Naive thymus-derived CD8-positive, alpha-beta T cell (primary cell): ENCODE measurements around the gene CNST. TPM values are rescaled to one million over a fixed set of nuclear protein-coding genes. Genes with fewer than 3 reads are reported as not detected.
"Not testable (repeated sequence)": the region's sequence is repeated elsewhere in the genome, so short reads cannot be mapped to it uniquely, and the experiment has no call there.

Experiments
- ATAC-seq, 2 donors: fragments of 150-1000 bp; cut with Tn5 transposase in 1 of 2; sonication (Bioruptor Pico), chemical (Tn5 transposase) in 1 of 2; 1 replicate in 1 of 2; 2 replicates in 1 of 2; pipeline ENCODE4 v1.10.0; 2021; ENCODE audit warnings: mild to moderate bottlenecking in 2 of 2, moderate library complexity in 2 of 2
- POLR2A ChIA-PET: fragments of 350-600 bp; sonication (Branson Sonifier 250); formaldehyde crosslinking; loops from one replicate; lab custom pipeline; 2021; ENCODE audit warnings: antibody characterized with exemption; lab: Charles Lee
- DNase-seq, 10 donors: peaks; one replicate each; pipeline versions ENCODE4 v3.0.0 to v3.0.0-alpha.2; 2020 to 2022
- H3K27ac Mint-ChIP-seq, 10 donors: one replicate each; pipeline ENCODE4 v1.8.0; 2020 to 2022; ENCODE audit warnings: mild to moderate bottlenecking in 10 of 10, mixed read lengths in 10 of 10, moderate library complexity in 4 of 10, inconsistent platforms in 1 of 10
- H3K27me3 Mint-ChIP-seq, 5 donors: one replicate each; pipeline ENCODE4 v1.8.0; 2021 to 2022; ENCODE audit warnings: mixed read lengths in 5 of 5
- H3K36me3 Mint-ChIP-seq, 3 donors: one replicate each; pipeline ENCODE4 v1.8.0; 2020 to 2022; ENCODE audit warnings: mixed read lengths in 3 of 3, mild to moderate bottlenecking in 2 of 3, inconsistent platforms in 1 of 3
- H3K4me1 Mint-ChIP-seq, 4 donors: one replicate each; pipeline ENCODE4 v1.8.0; 2021 to 2022; ENCODE audit warnings: mixed read lengths in 4 of 4
- H3K4me3 Mint-ChIP-seq, 10 donors: one replicate each; pipeline ENCODE4 v1.8.0; 2020 to 2022; ENCODE audit warnings: mild to moderate bottlenecking in 10 of 10, mixed read lengths in 10 of 10, moderate library complexity in 6 of 10, inconsistent platforms in 1 of 10
- H3K9me3 Mint-ChIP-seq, 9 donors: one replicate each; pipeline ENCODE4 v1.8.0; 2020 to 2022; ENCODE audit warnings: mixed read lengths in 9 of 9, mild to moderate bottlenecking in 3 of 9, inconsistent platforms in 1 of 9, moderate library complexity in 1 of 9
- polyA plus RNA-seq, 3 donors: library from polyadenylated mRNA; unstranded; fragments of 300-500 nt; fragmentation: Illumina TruSeq; gene quantifications; one replicate each; pipeline ENCODE4 v1.2.3, GENCODE V29; 2021
- total RNA-seq, 8 experiments: library from RNA in 2 of 8; stranded (reverse) in 2 of 8; gene quantifications; one replicate each; pipeline ENCODE4 v1.2.3 and lab custom pipeline; 2021 to 2026

The CNST gene
- total and polyA plus RNA-seq, 5 experiments from 2014 or later = 32.0 to 88.6 (median 48.3) TPM

DNA sequence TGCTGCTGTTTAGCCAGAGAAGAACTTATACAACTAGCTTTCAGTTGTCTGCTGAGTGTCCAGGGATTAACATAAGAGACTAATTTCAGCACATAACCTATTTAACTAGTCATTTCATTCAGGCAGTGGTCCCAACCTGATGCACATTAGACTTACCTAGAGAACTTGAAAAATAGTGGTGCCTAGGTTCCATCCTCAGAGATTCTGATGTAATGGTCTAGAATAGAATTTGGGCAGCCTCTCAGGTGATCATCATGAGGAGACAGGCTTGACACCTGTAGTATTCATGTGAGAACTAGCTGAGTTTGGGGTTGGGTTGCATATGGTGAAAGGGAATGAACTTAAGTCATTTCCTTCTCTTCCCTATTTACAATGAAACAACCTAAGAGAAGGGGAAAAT lies 24.8 kb downstream of the CNST start:
- POLR2A ChIA-PET = no interaction called here
- Mint-ChIP-seq H3K27ac (peak overlapping the region in 4 of 10 donors; percentile 33 to 64 (median 44)), H3K9me3 (peaks cover 0 to 7% (median 2%) of the 10 kb centered on the region in 9 donors), H3K27me3 (no peaks in the 10 kb centered on the region), H3K4me1 (peaks cover 22 to 58% (median 53%) of the 10 kb centered on the region in 4 donors), H3K4me3 (peak overlapping the region in 3 of 10 donors; percentile 19 to 30 (median 28)), H3K36me3 (peaks cover 8 to 58% (median 32%) of the 10 kb centered on the region in 3 donors)
- no peak for DNase-seq
- ATAC-seq = no peak

DNA sequence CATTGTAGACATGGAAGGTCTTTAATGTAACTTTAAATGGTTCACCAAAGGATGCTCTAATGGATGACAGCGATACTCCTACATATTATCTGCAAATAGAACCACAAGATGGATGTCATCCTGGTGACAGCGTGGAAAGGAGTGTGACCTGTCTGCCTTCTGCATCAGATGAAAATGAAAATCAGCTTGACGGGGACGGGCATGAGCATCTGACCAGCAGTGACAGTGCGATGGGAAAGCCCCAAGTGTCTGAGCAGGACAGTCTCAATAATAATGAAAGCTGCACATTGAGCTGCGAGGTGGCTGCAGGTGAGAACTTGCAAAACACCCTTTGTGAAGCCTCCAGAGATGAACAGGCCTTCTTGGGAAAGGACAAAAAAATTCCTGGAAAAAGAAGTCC lies 25.2 kb downstream of the CNST start:
- ATAC-seq (no peak), DNase-seq (no peak)
- peaks cover 20 to 59% (median 54%) of the 10 kb centered on the region in 4 donors for H3K4me1 Mint-ChIP-seq
- H3K36me3 Mint-ChIP-seq = peaks cover 8 to 59% (median 32%) of the 10 kb centered on the region in 3 donors
- H3K27me3 Mint-ChIP-seq = no peaks in the 10 kb centered on the region
- H3K4me3 Mint-ChIP-seq = peak overlapping the region in 2 of 10 donors; percentile 19 to 28
- peak overlapping the region in 4 of 10 donors; percentile 27 to 64 (median 35) for H3K27ac Mint-ChIP-seq
- POLR2A ChIA-PET = no interaction called here
- peaks cover 0 to 7% (median 2%) of the 10 kb centered on the region in 9 donors for H3K9me3 Mint-ChIP-seq

DNA sequence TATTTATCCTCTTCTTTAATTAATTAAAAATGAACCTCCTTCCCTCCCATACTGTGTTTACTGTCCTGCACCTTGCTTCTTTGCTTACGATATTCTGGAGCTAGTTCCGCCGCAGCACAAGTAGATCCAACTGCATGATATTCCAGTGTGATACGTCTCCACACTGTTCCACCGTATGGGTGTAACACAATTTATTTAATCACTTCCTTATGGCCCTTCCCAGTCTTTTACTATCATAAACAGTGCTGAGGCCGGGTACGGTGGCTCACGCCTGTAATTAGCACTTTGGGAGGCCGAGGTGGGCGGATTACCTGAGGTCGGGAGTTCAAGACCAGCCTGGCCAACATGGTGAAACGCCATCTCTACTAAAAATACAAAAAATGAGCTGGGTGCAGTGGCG lies 25.7 kb downstream of the CNST start:
- Mint-ChIP-seq H3K27ac (peak overlapping the region in 2 of 10 donors; percentile 57 to 58), H3K4me1 (peaks cover 20 to 63% (median 57%) of the 10 kb centered on the region in 4 donors), H3K4me3 (peak overlapping the region in 1 of 10 donors; percentile 19)

DNA sequence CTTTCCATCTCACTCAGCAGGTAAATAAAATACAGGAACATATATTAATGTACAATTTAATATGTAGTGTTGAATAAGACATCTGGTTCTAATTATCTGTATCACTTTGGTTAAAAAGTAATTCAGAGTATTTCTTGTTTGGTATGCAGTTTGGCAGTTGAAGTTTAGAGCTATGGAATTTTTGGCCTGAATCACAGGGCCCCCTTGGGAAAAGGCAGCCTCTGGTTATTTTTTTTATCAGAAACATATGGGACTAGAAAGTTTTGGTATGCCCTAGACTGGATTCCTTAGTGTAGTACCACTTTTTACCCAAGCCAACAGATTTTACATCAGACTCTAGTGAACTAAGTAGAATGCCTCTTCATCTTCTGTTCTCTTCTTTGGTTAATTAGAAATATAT lies 26.4 kb downstream of the CNST start:
- POLR2A ChIA-PET = no interaction called here
- H3K4me1 Mint-ChIP-seq = peaks cover 21 to 63% (median 58%) of the 10 kb centered on the region in 4 donors
- no peak overlapping the region for H3K4me3 Mint-ChIP-seq
- H3K9me3 Mint-ChIP-seq = peaks cover 0 to 7% (median 2%) of the 10 kb centered on the region in 9 donors
- no peak for ATAC-seq
- DNase-seq = no peak
- peaks cover 8 to 71% (median 32%) of the 10 kb centered on the region in 3 donors for H3K36me3 Mint-ChIP-seq
- H3K27ac Mint-ChIP-seq = peak overlapping the region in 3 of 10 donors; percentile 33 to 43 (median 41)
- no peaks in the 10 kb centered on the region for H3K27me3 Mint-ChIP-seq

More for the DNA sequence above, 25.7 kb downstream of the CNST start:
- Mint-ChIP-seq H3K9me3 (peaks cover 0 to 7% (median 2%) of the 10 kb centered on the region in 9 donors), H3K36me3 (peaks cover 8 to 63% (median 32%) of the 10 kb centered on the region in 3 donors), H3K27me3 (no peaks in the 10 kb centered on the region)
- ATAC-seq (no peak), DNase-seq (no peak)
- POLR2A ChIA-PET = no interaction called here

DNA sequence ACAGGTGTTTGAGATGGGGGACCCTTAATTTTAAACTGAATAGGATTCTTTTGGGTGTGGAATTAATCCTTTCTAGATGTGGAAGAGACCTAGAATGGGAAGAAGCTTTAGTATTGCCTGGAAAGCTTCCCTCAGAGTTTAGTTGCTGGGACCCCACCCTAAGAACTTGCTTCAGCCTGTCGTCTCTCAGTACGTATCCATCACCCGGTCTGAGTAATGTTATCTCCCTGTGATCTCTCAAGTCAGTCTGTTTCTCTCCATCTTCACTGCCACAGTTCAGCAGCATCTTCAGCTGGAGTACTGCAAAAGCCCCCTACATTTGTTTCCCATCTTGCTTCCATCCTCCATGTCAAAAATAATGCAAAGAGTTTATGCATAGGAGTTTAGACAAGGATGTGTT lies 28.9 kb downstream of the CNST start:
- no peak for DNase-seq
- no peaks in the 10 kb centered on the region for H3K27me3 Mint-ChIP-seq
- H3K27ac Mint-ChIP-seq = peak overlapping the region in 6 of 10 donors; percentile 11 to 68 (median 59)
- peaks cover 0 to 3% (median 2%) of the 10 kb centered on the region in 9 donors for H3K9me3 Mint-ChIP-seq
- peak overlapping the region in 4 of 10 donors; percentile 3 to 57 (median 24) for H3K4me3 Mint-ChIP-seq
- no peak for ATAC-seq
- POLR2A ChIA-PET = no interaction called here
- peaks cover 24 to 76% (median 68%) of the 10 kb centered on the region in 4 donors for H3K4me1 Mint-ChIP-seq
- H3K36me3 Mint-ChIP-seq = peaks cover 8 to 74% (median 25%) of the 10 kb centered on the region in 3 donors

DNA sequence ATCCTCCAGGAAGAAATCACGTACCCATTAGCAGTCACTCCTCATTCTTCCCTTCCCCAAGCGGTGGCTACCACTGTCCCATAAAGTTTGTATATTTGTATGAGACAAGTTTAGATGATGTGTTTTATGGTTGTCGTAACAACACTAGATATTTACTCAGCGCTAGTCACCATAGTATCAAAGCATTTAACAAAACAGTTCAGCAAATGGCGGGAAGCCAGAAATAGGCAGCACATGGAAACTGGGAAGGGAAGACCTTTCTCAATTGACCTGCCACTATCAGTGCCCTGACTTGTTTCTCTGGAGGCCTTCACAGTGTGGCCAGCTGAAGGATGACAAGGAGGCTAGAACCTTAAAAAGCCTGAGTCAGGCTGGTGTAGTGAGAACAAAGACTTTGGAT lies 31.1 kb downstream of the CNST start:
- H3K27ac Mint-ChIP-seq = peak overlapping the region in 5 of 10 donors; percentile 12 to 71 (median 55)
- H3K27me3 Mint-ChIP-seq = no peaks in the 10 kb centered on the region
- peaks cover 33 to 80% (median 71%) of the 10 kb centered on the region in 4 donors for H3K4me1 Mint-ChIP-seq
- POLR2A ChIA-PET = interaction anchor here (1.1 kb wide), 1 partner anchor 30 kb away, joined by 3 read pairs; no protein-coding TSS in a partner anchor
- no peak for DNase-seq
- H3K36me3 Mint-ChIP-seq = peaks cover 4 to 67% (median 10%) of the 10 kb centered on the region in 3 donors
- H3K4me3 Mint-ChIP-seq = peak overlapping the region in 1 of 10 donors; percentile 30
- no peaks in the 10 kb centered on the region for H3K9me3 Mint-ChIP-seq
- peak in 1 of 2 donors; percentile 34 for ATAC-seq

DNA sequence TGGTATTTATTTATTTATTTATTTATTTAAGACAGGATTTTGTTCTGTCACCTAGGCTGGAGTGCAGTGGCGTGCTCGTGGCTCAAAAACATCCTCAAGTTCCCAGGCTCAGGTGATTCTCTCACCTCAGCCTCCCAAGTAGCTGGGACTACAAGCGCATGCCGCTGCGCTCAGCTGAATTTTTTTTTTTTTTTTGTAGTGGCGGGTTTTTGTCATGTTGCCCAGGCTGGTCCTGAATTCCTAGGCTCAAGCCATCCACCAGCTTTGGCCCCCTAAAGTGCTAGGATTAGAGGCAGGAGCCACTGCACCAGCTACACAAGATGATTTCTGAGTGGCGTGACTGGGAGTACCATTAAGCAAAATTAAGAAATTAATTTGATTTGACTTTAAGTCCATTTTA lies 31.7 kb downstream of the CNST start:
- ATAC-seq (no peak), DNase-seq (no peak)
- Mint-ChIP-seq H3K9me3 (no peaks in the 10 kb centered on the region), H3K27me3 (no peaks in the 10 kb centered on the region), H3K4me3 (no peak overlapping the region), H3K4me1 (peaks cover 34 to 80% (median 73%) of the 10 kb centered on the region in 4 donors), H3K36me3 (peaks cover 0 to 63% (median 10%) of the 10 kb centered on the region in 3 donors), H3K27ac (peak overlapping the region in 4 of 10 donors; percentile 2 to 78 (median 60))
- POLR2A ChIA-PET = interaction anchor here (1.1 kb wide), 1 partner anchor 31 kb away, joined by 3 read pairs; no protein-coding TSS in a partner anchor

DNA sequence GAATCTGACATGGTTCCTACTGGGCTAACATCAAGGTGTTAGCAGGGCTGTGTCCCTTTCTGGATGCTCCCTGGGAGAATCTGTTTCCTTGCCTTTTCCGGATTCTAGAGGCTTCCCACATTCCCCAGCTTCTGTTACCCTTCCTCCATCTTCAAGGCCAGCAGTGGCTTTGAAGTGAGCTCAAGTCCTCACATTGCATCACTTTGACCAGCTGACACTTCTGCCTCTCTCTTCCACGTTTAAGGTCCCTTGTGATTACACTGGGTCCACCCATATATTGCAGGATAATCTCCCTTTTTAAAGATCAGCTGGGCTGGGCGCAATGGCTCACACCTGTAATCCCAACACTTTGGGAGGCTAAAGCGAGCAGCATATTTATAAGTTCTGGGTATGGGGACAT lies 33.1 kb downstream of the CNST start:
- DNase-seq (no peak), ATAC-seq (no peak)
- Mint-ChIP-seq H3K9me3 (no peaks in the 10 kb centered on the region), H3K27me3 (no peaks in the 10 kb centered on the region), H3K4me1 (peaks cover 39 to 88% (median 81%) of the 10 kb centered on the region in 4 donors), H3K36me3 (peaks cover 0 to 60% (median 7%) of the 10 kb centered on the region in 3 donors), H3K4me3 (peak overlapping the region in 2 of 10 donors; percentile 12 to 20), H3K27ac (peak overlapping the region in 7 of 10 donors; percentile 11 to 78 (median 33))
- POLR2A ChIA-PET = no interaction called here

DNA sequence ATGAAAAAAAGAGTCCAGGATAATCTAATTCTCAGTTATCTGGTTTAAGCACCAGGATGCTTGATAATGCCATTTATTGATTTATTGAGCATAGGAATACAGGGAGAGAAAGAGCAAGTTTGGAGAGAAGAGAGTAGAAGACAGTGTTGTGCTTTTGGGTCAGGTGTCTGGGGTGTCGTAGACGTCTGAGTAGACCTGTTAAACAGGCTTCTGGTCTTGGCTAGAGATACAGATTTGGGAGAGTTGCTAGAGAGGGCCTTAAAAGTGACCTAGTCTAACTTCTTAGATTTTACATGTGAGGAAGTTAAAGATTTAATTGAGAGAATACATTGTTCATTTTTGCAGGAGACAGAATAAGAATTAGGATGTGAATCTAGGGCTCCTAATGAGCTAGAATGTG lies 34.3 kb downstream of the CNST start:
- Mint-ChIP-seq H3K27ac (peak overlapping the region; percentile 7 to 78 (median 70)), H3K4me1 (peaks cover 35 to 84% (median 74%) of the 10 kb centered on the region in 4 donors), H3K4me3 (peak overlapping the region in 6 of 10 donors; percentile 2 to 71 (median 24)), H3K9me3 (no peaks in the 10 kb centered on the region), H3K27me3 (no peaks in the 10 kb centered on the region), H3K36me3 (peaks cover 0 to 51% (median 4%) of the 10 kb centered on the region in 3 donors)
- POLR2A ChIA-PET = no interaction called here
- ATAC-seq (no peak), DNase-seq (no peak)

DNA sequence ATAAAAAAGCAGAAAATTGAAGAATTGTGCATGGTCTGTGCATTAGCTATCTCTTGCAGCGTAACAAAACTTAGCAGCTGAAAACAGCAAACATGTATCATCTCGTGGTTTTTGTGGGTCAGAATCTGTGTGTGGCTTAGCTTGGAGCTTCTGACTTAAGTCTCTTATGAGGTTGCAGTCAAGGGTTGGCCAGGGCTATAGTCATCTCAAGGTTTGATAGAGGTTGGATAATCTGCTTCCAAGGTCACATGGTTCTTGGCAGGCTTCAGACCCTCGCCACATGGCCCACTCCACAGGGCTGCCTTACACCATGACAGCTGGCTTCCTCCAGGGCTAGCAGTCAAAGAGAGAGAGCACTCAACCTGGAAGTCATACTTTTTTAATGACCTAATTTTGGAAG lies 35.9 kb downstream of the CNST start:
- no peaks in the 10 kb centered on the region for H3K27me3 Mint-ChIP-seq

DNA sequence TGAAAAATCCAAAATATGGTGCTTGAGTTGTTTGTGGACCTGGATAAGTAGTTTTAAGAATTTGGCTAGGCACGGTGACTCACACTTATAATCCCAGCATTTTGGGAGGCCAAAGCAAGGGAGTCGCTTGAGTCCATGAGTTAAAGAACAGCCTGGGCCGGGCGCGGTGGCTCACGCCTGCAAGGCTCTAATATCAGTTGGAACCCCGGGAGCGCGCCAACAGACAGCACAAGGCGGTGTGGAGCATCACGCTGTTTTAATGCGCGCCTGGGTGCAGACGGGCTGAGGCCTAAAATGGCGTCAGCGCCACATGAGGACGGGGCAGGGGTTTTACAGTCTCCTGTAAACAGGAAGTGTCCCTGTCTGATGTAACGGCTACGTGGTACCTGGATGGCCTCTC lies 39.0 kb downstream of the CNST start:
- POLR2A ChIA-PET = not testable (repeated sequence)

More for the DNA sequence above, 35.9 kb downstream of the CNST start:
- H3K36me3 Mint-ChIP-seq = peaks cover 0 to 37% (median 0%) of the 10 kb centered on the region in 3 donors
- H3K4me3 Mint-ChIP-seq = peak overlapping the region in 8 of 10 donors; percentile 15 to 50 (median 38)
- H3K4me1 Mint-ChIP-seq = peaks cover 33 to 77% (median 66%) of the 10 kb centered on the region in 4 donors
- no peaks in the 10 kb centered on the region for H3K9me3 Mint-ChIP-seq
- DNase-seq (peak in 3 of 10 donors; percentile 6 to 29 (median 12)), ATAC-seq (peak; percentile 62 to 74)
- peak overlapping the region in 9 of 10 donors; percentile 58 to 78 (median 69) for H3K27ac Mint-ChIP-seq
- POLR2A ChIA-PET = no interaction called here

DNA sequence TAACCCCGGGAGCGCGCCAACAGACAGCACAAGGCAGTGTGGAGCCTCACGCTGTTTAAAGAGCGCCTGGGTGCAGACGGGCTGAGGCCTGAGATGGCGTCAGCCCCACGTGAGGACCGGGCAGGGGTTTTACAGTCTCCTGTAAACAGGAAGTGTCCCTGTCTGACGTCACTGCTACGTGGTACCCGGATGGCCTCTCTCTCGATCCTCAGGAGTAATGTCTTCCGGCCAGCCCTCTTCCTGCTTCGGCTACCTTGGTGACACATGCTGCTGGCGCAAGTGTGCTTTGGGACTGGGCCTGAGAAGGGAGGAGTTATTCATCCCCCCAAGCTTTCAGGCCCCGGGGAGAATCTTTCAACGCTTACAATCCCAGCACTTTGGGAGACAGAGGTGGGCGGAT lies 41.2 kb downstream of the CNST start:
- H3K9me3 Mint-ChIP-seq = no peaks in the 10 kb centered on the region
- peaks cover 0 to 20% (median 0%) of the 10 kb centered on the region in 3 donors for H3K36me3 Mint-ChIP-seq
- no peak for DNase-seq
- H3K4me3 Mint-ChIP-seq = no peak overlapping the region
- H3K27ac Mint-ChIP-seq = peak overlapping the region in 4 of 10 donors; percentile 19 to 60 (median 42)
- peaks cover 27 to 79% (median 66%) of the 10 kb centered on the region in 4 donors for H3K4me1 Mint-ChIP-seq
- no peaks in the 10 kb centered on the region for H3K27me3 Mint-ChIP-seq
- POLR2A ChIA-PET = interaction anchor here (0.6 kb wide), 1 partner anchor 170 kb away, joined by 3 read pairs; no protein-coding TSS in a partner anchor
- ATAC-seq = no peak

More for the DNA sequence above, 39.0 kb downstream of the CNST start:
- not testable (repeated sequence) for H3K27me3 Mint-ChIP-seq, DNase-seq, H3K9me3 Mint-ChIP-seq, ATAC-seq, H3K4me3 Mint-ChIP-seq
- peaks cover 31 to 79% (median 67%) of the 10 kb centered on the region in 4 donors for H3K4me1 Mint-ChIP-seq
- peak overlapping the region in 1 of 10 donors; percentile 60 for H3K27ac Mint-ChIP-seq
- H3K36me3 Mint-ChIP-seq = peaks cover 0 to 25% (median 0%) of the 10 kb centered on the region in 3 donors
